ENCODE results near the gene SLCO3A1. TPM values are rescaled to one million over a fixed set of nuclear protein-coding genes. Genes with fewer than 3 reads are reported as not detected.
A peak's percentile ranks its signal among the peaks of the same experiment; 100 is the strongest.

SLCO3A1 gene
- total and polyA plus RNA-seq, 12 donors, result 1.8 to 26.6 (median 17.2) TPM

DNA sequence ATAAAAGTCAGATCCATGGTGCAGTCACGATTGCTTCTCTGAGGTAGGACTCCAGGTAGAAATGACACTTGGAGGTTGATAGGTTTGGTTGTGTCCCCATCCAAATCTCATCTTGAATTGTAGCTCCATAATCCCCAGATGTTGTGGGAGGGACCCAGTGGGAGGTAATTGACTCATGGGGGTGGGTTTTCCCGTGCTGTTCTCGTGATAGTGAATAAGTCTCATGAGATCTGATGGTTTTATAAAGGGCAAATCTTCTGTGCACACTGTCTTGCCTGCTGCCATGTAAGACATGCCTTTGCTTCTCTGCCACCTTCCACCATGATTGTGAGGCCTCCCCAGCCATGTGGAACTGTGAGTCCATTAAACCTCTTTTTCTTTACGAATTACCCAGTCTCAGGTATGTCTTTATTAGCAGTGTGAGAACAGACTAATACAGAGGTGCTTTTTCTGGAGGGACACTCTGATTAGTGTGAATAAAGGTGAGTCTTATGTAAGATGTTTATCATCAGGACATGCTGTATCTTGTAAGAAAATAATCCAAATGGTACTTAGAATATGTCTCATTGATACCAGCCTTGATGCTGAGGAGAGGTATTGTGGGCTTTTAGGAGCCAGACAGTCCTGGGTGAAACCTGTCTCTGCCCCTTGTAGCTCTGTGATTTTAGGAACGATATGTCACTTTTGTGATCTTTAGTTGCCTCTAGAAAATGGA lies 43.0 kb downstream of the SLCO3A1 start:
- intact Hi-C loops (cut with DNase I), result no loop called here
- TF ChIP-seq, protein P1, sequence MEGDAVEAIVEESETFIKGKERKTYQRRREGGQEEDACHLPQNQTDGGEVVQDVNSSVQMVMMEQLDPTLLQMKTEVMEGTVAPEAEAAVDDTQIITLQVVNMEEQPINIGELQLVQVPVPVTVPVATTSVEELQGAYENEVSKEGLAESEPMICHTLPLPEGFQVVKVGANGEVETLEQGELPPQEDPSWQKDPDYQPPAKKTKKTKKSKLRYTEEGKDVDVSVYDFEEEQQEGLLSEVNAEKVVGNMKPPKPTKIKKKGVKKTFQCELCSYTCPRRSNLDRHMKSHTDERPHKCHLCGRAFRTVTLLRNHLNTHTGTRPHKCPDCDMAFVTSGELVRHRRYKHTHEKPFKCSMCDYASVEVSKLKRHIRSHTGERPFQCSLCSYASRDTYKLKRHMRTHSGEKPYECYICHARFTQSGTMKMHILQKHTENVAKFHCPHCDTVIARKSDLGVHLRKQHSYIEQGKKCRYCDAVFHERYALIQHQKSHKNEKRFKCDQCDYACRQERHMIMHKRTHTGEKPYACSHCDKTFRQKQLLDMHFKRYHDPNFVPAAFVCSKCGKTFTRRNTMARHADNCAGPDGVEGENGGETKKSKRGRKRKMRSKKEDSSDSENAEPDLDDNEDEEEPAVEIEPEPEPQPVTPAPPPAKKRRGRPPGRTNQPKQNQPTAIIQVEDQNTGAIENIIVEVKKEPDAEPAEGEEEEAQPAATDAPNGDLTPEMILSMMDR (IDR thresholded peaks at IDR 0.05), result no peak
- TF ChIP-seq POLR2A (IDR thresholded peaks at IDR 0.05), result no peak
- H3K27ac ChIP-seq, result no peak overlapping the region
- H3K36me3 ChIP-seq (replicated peaks in 1 of 2), result no peaks in the 10 kb centered on the region
- H3K27me3 ChIP-seq, result no peaks in the 10 kb centered on the region
- no peak overlapping the region for H3K4me3 ChIP-seq
- H3K9me3 ChIP-seq (replicated peaks in 1 of 3), result no peaks in the 10 kb centered on the region
- H3K4me1 ChIP-seq (replicated peaks in 1 of 2), result peaks cover 8 to 10% of the 10 kb centered on the region in 2 donors
- WGBS, 4 donors, result 87 to 95% (median 89%) methylated on average over 4 to 5 of the region's 5 CpGs
- no peak for DNase-seq

DNA sequence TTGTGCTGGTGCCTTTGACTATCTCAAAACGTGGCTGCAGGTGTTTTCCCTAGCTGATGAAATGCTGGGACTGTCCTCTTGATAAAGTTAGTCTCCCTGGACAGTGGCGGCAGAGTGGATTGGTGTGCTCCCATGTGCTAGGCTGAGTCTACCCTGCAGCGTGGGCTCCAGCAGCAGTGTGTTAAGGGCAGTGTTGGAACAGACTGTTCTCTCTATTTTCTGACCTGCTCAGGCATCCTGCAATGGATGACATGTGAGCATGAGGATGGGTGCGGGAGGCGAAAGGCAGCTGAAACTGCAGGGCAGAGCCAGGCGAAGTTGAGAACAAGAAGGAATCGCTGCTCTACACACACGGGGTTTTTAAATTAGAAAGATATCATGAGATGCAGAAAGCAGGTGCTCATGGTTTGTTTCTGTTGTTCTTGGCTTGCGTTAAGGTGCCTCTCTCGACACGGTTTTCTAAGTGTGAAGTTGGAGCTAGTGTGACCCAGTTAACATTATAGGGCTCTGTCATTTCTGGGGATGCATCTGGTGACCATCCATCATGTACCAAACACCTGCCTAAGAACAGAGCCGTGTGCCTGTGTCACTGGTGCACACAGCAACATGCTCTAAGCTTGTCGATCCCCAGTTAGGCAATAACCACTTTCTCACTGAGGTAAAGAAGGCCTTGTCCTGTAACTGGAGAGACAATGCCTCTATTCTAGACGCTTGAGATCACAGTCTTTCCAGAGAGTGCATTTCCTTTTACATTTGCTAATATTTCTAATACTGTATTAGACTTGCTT lies 44.3 kb downstream of the SLCO3A1 start:
- Histone ChIP-seq H3K36me3 (replicated peaks in 1 of 2) (no peaks in the 10 kb centered on the region), H3K4me1 (replicated peaks in 1 of 2) (peaks cover 8 to 10% of the 10 kb centered on the region in 2 donors), H3K27ac (no peak overlapping the region), H3K9me3 (replicated peaks in 1 of 3) (no peaks in the 10 kb centered on the region), H3K27me3 (no peaks in the 10 kb centered on the region), H3K4me3 (no peak overlapping the region)
- 80 to 89% (median 82%) methylated on average over 12 to 14 of the region's 14 CpGs for WGBS, 4 donors
- no peak for TF ChIP-seq POLR2A (IDR thresholded peaks at IDR 0.05)
- TF ChIP-seq, protein P1 (IDR thresholded peaks at IDR 0.05), result no peak
- intact Hi-C loops (cut with DNase I), result no loop called here
- peak in 1 of 7 donors; percentile 57 for DNase-seq

DNA sequence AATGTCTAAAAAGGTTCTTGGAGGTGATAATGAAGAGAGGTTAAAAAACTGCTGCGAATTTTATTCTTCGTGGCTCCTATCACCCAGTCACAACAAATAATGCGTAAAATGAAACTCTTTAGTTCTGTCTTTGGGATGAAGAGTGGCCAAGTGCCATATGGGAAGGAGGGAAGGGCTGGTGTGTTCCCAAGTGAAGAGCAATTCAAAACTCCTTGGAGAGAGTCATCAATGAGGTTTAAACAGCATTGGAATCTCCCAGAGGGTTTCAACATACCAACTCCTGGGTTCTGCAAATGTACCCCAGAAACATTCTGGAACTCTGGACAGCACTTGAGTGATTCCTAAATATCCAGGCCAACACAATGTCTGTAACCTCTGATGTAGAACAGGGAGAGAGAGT lies 45.3 kb downstream of the SLCO3A1 start:
- peaks cover 8 to 10% of the 10 kb centered on the region in 2 donors for H3K4me1 ChIP-seq (replicated peaks in 1 of 2)
- no peak overlapping the region for H3K27ac ChIP-seq
- no peak overlapping the region for H3K4me3 ChIP-seq
- H3K9me3 ChIP-seq (replicated peaks in 1 of 3), result no peaks in the 10 kb centered on the region
- DNase-seq, result no peak
- no peaks in the 10 kb centered on the region for H3K27me3 ChIP-seq
- no peak for TF ChIP-seq POLR2A (IDR thresholded peaks at IDR 0.05)
- TF ChIP-seq, protein P1 (IDR thresholded peaks at IDR 0.05), result no peak
- whole genome bisulfite sequencing, 4 donors, result 95 to 99% (median 97%) methylated on average over 3 of the region's 3 CpGs
- intact Hi-C loops (cut with DNase I), result no loop called here
- H3K36me3 ChIP-seq (replicated peaks in 1 of 2), result no peaks in the 10 kb centered on the region

DNA sequence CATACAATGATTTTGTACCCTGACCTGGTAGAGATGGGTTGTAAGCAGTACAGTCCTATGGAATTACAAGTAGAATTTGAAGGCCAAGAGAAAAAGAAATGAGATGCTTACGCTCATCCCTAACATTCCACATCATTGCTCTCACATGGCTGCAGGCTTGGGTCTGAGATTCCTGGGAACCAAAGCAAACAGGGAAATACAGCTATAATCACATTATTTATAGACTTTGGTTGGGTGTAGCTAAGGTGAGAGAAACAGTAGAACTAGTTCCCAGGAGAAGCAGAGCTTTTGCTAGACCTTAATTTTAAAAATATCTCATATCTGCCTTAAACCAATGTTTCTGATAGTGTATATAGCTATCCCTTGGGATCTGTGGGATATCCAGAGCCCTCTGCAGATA lies 51.4 kb downstream of the SLCO3A1 start:
- Histone ChIP-seq H3K27me3 (no peaks in the 10 kb centered on the region), H3K27ac (no peak overlapping the region), H3K4me3 (no peak overlapping the region), H3K9me3 (replicated peaks in 1 of 3) (no peaks in the 10 kb centered on the region), H3K4me1 (replicated peaks in 1 of 2) (no peaks in the 10 kb centered on the region), H3K36me3 (replicated peaks in 1 of 2) (no peaks in the 10 kb centered on the region)
- no peak for DNase-seq
- intact Hi-C loops (cut with DNase I), result no loop called here
- no peak for TF ChIP-seq POLR2A (IDR thresholded peaks at IDR 0.05)
- TF ChIP-seq, protein P1 (IDR thresholded peaks at IDR 0.05), result no peak
- WGBS, 4 donors, result 96 to 100% (median 98%) methylated on average over 1 of the region's 1 CpG

Measured in adrenal gland (tissue), 12 donors.